PC-9 (cell line): ENCODE measurements around the gene MOK. TPM values are rescaled to one million over a fixed set of nuclear protein-coding genes. Genes with fewer than 3 reads are reported as not detected.

Experiments
- BruUV-seq: library from RNA; stranded (reverse); fragments of 400-500 nt; replicated peaks from 2 replicates; lab custom pipeline; 2021; lab: Mats Ljungman, UMichigan
- CTCF ChIA-PET: fragments of 300-600 bp; sonication (Branson Sonifier 250); formaldehyde crosslinking; loops from one replicate; lab custom pipeline; 2022; ENCODE audit warnings: antibody characterized with exemption; lab: Charles Lee
- POLR2A ChIA-PET: fragments of 300-600 bp; sonication (Branson Sonifier 250); formaldehyde crosslinking; loops from one replicate; lab custom pipeline; 2022; ENCODE audit warnings: antibody characterized with exemption; ENCODE audit not compliant: unreplicated experiment; lab: Charles Lee
- DNase-seq, 2 experiments: peaks; one replicate each; pipeline versions ENCODE4 v3.0.0 to v3.0.0-alpha.2; 2015 to 2022; ENCODE audit warnings: mixed read lengths in 1 of 2
- H2AFZ ChIP-seq: fragments of 200-600 bp; sonication (generic); 2 replicates; pipeline ENCODE4 v1.8.1; 2017; ENCODE audit warnings: antibody characterized with exemption
- H3F3A ChIP-seq: fragments of 200-600 bp; sonication (generic); 2 replicates; pipeline ENCODE4 v1.8.1; 2017; ENCODE audit warnings: antibody characterized with exemption, mild to moderate bottlenecking, low read depth; ENCODE audit not compliant: insufficient read depth
- H3K27ac ChIP-seq: fragments of 200-600 bp; sonication (generic); 2 replicates; pipeline ENCODE4 v1.6.1; 2016; ENCODE audit warnings: mixed run types
- H3K27me3 ChIP-seq: fragments of 200-600 bp; sonication (generic); 2 replicates; pipeline ENCODE4 v1.6.1; 2016; ENCODE audit warnings: low read depth, mixed run types; ENCODE audit not compliant: insufficient read depth
- H3K36me3 ChIP-seq: fragments of 200-600 bp; sonication (generic); 2 replicates; pipeline ENCODE4 v1.6.1; 2016; ENCODE audit warnings: low read depth, mixed run types
- H3K4me1 ChIP-seq: fragments of 200-600 bp; sonication (generic); replicated peaks from 2 replicates; pipeline ENCODE4 v1.6.1; 2016; ENCODE audit warnings: mixed run types; ENCODE audit not compliant: insufficient read depth
- H3K4me2 ChIP-seq: fragments of 200-600 bp; sonication (generic); 2 replicates; pipeline ENCODE4 v1.6.1; 2017; ENCODE audit warnings: mixed run types
- H3K4me3 ChIP-seq: fragments of 200-600 bp; sonication (generic); 2 replicates; pipeline ENCODE4 v1.6.1; 2016; ENCODE audit warnings: mixed run types
- H3K79me2 ChIP-seq: fragments of 200-600 bp; sonication (generic); 2 replicates; pipeline ENCODE4 v1.6.1; 2017; ENCODE audit warnings: low read depth, mixed run types
- H3K9me2 ChIP-seq: fragments of 200-600 bp; sonication (generic); 2 replicates; pipeline ENCODE4 v1.8.1; 2017; ENCODE audit warnings: mild to moderate bottlenecking; ENCODE audit not compliant: insufficient read depth
- H3K9me3 ChIP-seq: fragments of 200-600 bp; sonication (generic); 2 replicates; pipeline ENCODE4 v1.8.1; 2016; ENCODE audit warnings: low read depth; ENCODE audit not compliant: insufficient read depth
- H4K20me1 ChIP-seq: fragments of 200-600 bp; sonication (generic); 2 replicates; pipeline ENCODE4 v1.8.1; 2017; ENCODE audit not compliant: insufficient read depth
- CTCF ChIP-seq: fragments of 200-600 bp; sonication (generic); conservative IDR thresholded peaks from 2 replicates; pipeline ENCODE4 v1.6.1; 2017; ENCODE audit warnings: mixed run types, antibody characterized with exemption, mild to moderate bottlenecking, moderate library complexity
- EZH2 ChIP-seq: fragments of 200-600 bp; sonication (generic); IDR thresholded peaks from 2 replicates; pipeline ENCODE4 v1.8.0; 2017; ENCODE audit warnings: antibody characterized with exemption, low read depth
- intact Hi-C: fragments of 100-400 bp; cut with micrococcal nuclease; formaldehyde crosslinking; loops from one replicate; pipeline ENCODE4 v1.10.0; 2022; ENCODE audit not compliant: unreplicated experiment
- total RNA-seq: library from RNA; stranded (reverse); gene quantifications from 2 replicates; pipeline ENCODE4 v1.2.3, GENCODE V29; 2021

The MOK gene
- total RNA-seq, 1 experiment from 2014 or later, result 74.3 TPM

DNA sequence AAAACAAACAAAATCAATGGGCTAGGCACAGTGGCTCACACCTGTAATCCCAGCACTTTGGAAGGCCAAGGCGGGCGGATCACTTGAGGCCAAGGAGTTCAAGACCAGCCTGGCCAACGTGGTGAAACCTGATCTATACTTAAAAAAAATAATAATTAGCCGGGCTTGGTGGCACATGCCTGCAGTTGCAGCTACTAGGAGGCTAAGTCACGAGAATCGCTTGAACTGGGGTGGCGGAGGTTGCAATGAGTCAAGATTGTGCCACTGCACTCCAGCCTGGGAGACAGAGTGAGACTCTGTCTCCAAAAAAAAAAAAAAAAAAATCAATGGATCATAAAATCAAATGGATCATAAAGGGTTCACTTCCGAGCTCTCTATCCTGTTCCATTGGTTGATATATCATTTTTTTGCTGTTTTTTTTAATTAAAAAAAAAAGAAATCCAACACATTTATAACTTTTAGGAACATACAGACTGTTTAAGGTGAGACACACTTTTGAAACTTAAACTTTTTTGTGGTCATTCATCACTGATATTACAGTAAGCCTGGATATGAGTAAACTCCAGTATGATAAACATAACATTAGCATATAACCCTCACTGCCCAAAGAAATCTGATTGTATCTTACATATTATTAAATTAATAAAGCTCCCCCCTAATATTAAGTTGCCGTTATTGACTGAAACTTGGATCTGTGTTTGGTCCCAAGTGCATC lies 22.1 kb downstream of the MOK start:
- no peak overlapping the region for H3K4me2 ChIP-seq
- no peak overlapping the region for H2AFZ ChIP-seq
- TF ChIP-seq EZH2, result no peak
- TF ChIP-seq CTCF, result no peak
- peaks cover 21% of the 10 kb centered on the region for H3K79me2 ChIP-seq
- H3F3A ChIP-seq, result peaks cover 53% of the 10 kb centered on the region
- no peaks in the 10 kb centered on the region for H3K27me3 ChIP-seq
- no peak for DNase-seq
- no TSS peak for BruUV-seq
- no peaks in the 10 kb centered on the region for H4K20me1 ChIP-seq
- no peak overlapping the region for H3K4me3 ChIP-seq
- peaks cover 5% of the 10 kb centered on the region; the same call in 1 of the 2 replicates for H3K36me3 ChIP-seq
- peak overlapping the region; percentile 95 for H3K27ac ChIP-seq
- H3K9me3 ChIP-seq, result no peaks in the 10 kb centered on the region
- ChIA-PET POLR2A (interaction anchor here (0.6 to 0.9 kb wide), 3 partner anchors 156 to 1185 kb away, joined by 3 to 8 read pairs (median 8); no protein-coding TSS in a partner anchor), CTCF (interaction anchor here (0.6 kb wide), 1 partner anchor 221 kb away, joined by 5 read pairs; no protein-coding TSS in a partner anchor)
- intact Hi-C loops, result no loop called here
- H3K9me2 ChIP-seq, result no peaks in the 10 kb centered on the region
- H3K4me1 ChIP-seq, result peaks cover 67% of the 10 kb centered on the region

GRCh38 chr14:102280376-102280962 lies 24.5 kb downstream of the MOK start:
- peaks cover 17% of the 10 kb centered on the region; the same call in 1 of the 2 replicates for H3K79me2 ChIP-seq
- H3K4me2 ChIP-seq, result peak overlapping the region; percentile 74
- no peaks in the 10 kb centered on the region for H3K9me3 ChIP-seq
- no peaks in the 10 kb centered on the region for H4K20me1 ChIP-seq
- H2AFZ ChIP-seq, result no peak overlapping the region
- peak overlapping the region; percentile 95 for H3K27ac ChIP-seq
- no peaks in the 10 kb centered on the region for H3K27me3 ChIP-seq
- TF ChIP-seq EZH2 (no peak), CTCF (no peak)
- ChIA-PET CTCF (interaction anchor here (0.6 kb wide), 1 partner anchor 11 kb away, joined by 3 read pairs; no protein-coding TSS in a partner anchor), POLR2A (interaction anchor here (0.6 to 0.7 kb wide), 2 partner anchors 251 to 311 kb away, joined by 4 to 10 read pairs; no protein-coding TSS in a partner anchor)
- no peaks in the 10 kb centered on the region for H3K9me2 ChIP-seq
- peaks cover 82% of the 10 kb centered on the region for H3K4me1 ChIP-seq
- BruUV-seq, result TSS peak; percentile 89
- intact Hi-C loops, result loop anchor here (1.0 kb wide), 2 partner anchors 45 to 183 kb away; no protein-coding TSS in a partner anchor
- peaks cover 62% of the 10 kb centered on the region for H3F3A ChIP-seq
- peaks cover 16% of the 10 kb centered on the region; the same call in 1 of the 2 replicates for H3K36me3 ChIP-seq
- DNase-seq, result peak; percentile 87 to 99
- peak overlapping the region; percentile 26; the same call in 1 of the 2 replicates for H3K4me3 ChIP-seq

GRCh38 chr14:102279688-102280348 lies 25.1 kb downstream of the MOK start:
- intact Hi-C loops, result loop anchor here (1.0 to 2.0 kb wide), 3 partner anchors 17 to 183 kb away; no protein-coding TSS in a partner anchor
- peak; percentile 94 to 100 for DNase-seq
- H3K27ac ChIP-seq, result peak overlapping the region; percentile 95
- peaks cover 13% of the 10 kb centered on the region; the same call in 1 of the 2 replicates for H3K79me2 ChIP-seq
- no peaks in the 10 kb centered on the region for H3K27me3 ChIP-seq
- H3K9me3 ChIP-seq, result peaks cover 4% of the 10 kb centered on the region; the same call in 1 of the 2 replicates
- H3K9me2 ChIP-seq, result no peaks in the 10 kb centered on the region
- peak overlapping the region; percentile 3; the same call in 1 of the 2 replicates for H2AFZ ChIP-seq
- BruUV-seq, result no TSS peak
- ChIA-PET POLR2A (interaction anchor here (0.6 kb wide), 1 partner anchor 26 kb away, joined by 5 read pairs; no protein-coding TSS in a partner anchor), CTCF (no interaction called here)
- no peaks in the 10 kb centered on the region for H4K20me1 ChIP-seq
- H3K4me3 ChIP-seq, result peak overlapping the region; percentile 26; the same call in 1 of the 2 replicates
- H3K36me3 ChIP-seq, result peaks cover 16% of the 10 kb centered on the region; the same call in 1 of the 2 replicates
- H3K4me2 ChIP-seq, result peak overlapping the region; percentile 74
- H3K4me1 ChIP-seq, result peaks cover 82% of the 10 kb centered on the region
- peaks cover 62% of the 10 kb centered on the region for H3F3A ChIP-seq
- TF ChIP-seq CTCF (no peak), EZH2 (no peak)
